Coronary artery (tissue), 2 donors: Measurements from ENCODE around the gene AMOTL2.
A peak's percentile ranks its signal among the peaks of the same experiment; 100 is the strongest.

Experiments used
- DNase-seq: peaks from one replicate; pipeline ENCODE4 v3.0.0-alpha.2; 2017; ENCODE audit warnings: low spot score
- H3K27ac ChIP-seq, 2 donors: fragments of 200-600 bp; sonication (generic); one replicate each; pipeline ENCODE4 v1.5.1; 2016 to 2019
- H3K4me3 ChIP-seq: fragments of 200-600 bp; sonication (generic); 2 replicates; pipeline ENCODE4 v1.5.1; 2016; ENCODE audit warnings: mild to moderate bottlenecking, moderate library complexity
- TF ChIP-seq, protein P1 (sequence below): fragments of 200-600 bp; sonication (generic); IDR thresholded peaks from one replicate; pipeline ENCODE4 v1.5.1; 2019; ENCODE audit warnings: antibody characterized with exemption

The AMOTL2 gene

GRCh38 chr3:134311693-134312071 lies 62.6 kb downstream of the AMOTL2 start:
- H3K27ac ChIP-seq = peak overlapping the region; percentile 83 to 98
- DNase-seq = no peak
- H3K4me3 ChIP-seq = no peak overlapping the region
- TF ChIP-seq, protein P1, sequence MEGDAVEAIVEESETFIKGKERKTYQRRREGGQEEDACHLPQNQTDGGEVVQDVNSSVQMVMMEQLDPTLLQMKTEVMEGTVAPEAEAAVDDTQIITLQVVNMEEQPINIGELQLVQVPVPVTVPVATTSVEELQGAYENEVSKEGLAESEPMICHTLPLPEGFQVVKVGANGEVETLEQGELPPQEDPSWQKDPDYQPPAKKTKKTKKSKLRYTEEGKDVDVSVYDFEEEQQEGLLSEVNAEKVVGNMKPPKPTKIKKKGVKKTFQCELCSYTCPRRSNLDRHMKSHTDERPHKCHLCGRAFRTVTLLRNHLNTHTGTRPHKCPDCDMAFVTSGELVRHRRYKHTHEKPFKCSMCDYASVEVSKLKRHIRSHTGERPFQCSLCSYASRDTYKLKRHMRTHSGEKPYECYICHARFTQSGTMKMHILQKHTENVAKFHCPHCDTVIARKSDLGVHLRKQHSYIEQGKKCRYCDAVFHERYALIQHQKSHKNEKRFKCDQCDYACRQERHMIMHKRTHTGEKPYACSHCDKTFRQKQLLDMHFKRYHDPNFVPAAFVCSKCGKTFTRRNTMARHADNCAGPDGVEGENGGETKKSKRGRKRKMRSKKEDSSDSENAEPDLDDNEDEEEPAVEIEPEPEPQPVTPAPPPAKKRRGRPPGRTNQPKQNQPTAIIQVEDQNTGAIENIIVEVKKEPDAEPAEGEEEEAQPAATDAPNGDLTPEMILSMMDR = no peak

GRCh38 chr3:134311265-134311664 lies 63.0 kb downstream of the AMOTL2 start:
- TF ChIP-seq, protein P1 = no peak
- Histone ChIP-seq H3K4me3 (no peak overlapping the region), H3K27ac (peak overlapping the region; percentile 83 to 98)
- no peak for DNase-seq

- DNase-seq = no peak
- Histone ChIP-seq H3K27ac (peak overlapping the region; percentile 83 to 98), H3K4me3 (no peak overlapping the region)
- TF ChIP-seq, protein P1 = no peak
Observed at GRCh38 chr3:134309987-134310700, 64.1 kb downstream of the AMOTL2 start.

GRCh38 chr3:134308350-134308891 lies 65.8 kb downstream of the AMOTL2 start:
- DNase-seq = peak; percentile 92
- H3K4me3 ChIP-seq = peak overlapping the region; percentile 37
- TF ChIP-seq, protein P1 = peak; percentile 97
- H3K27ac ChIP-seq = peak overlapping the region; percentile 52 to 98

DNA sequence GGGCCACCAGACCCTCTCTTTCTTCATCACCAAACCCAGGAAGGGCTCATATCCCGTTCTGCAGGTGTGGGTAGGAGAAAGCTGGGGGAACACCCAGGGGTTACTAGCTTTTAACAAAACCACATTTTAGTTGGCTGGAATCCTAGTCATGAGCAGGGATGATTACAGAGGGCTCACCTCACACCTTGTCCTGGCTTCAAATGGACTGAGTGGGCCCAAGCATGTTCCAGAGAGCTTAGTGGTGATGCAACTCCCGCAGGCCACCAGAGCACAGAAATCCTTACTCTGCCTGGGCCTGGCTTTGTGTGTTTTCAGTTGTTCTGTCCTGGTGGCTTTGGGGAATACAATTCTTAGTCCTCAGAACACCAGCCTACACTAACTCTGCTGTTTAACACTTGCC lies 66.8 kb downstream of the AMOTL2 start:
- TF ChIP-seq, protein P1 = no peak
- H3K4me3 ChIP-seq = no peak overlapping the region
- no peak for DNase-seq
- H3K27ac ChIP-seq = no peak overlapping the region

- no peak overlapping the region for H3K27ac ChIP-seq
- TF ChIP-seq, protein P1 = no peak
- no peak for DNase-seq
- H3K4me3 ChIP-seq = no peak overlapping the region
Observed at GRCh38 chr3:134306320-134306719, 67.9 kb downstream of the AMOTL2 start.
